DMS53 treated with DMSO at 0.1 percent for 48 hours (cell line): Measurements from ENCODE around the gene SLC7A9.

Source experiments
- DNase-seq: peaks from one replicate; lab custom pipeline; 2025; ENCODE audit not compliant: unreplicated experiment; lab: John Stamatoyannopoulos, UW

SLC7A9 gene

DNA sequence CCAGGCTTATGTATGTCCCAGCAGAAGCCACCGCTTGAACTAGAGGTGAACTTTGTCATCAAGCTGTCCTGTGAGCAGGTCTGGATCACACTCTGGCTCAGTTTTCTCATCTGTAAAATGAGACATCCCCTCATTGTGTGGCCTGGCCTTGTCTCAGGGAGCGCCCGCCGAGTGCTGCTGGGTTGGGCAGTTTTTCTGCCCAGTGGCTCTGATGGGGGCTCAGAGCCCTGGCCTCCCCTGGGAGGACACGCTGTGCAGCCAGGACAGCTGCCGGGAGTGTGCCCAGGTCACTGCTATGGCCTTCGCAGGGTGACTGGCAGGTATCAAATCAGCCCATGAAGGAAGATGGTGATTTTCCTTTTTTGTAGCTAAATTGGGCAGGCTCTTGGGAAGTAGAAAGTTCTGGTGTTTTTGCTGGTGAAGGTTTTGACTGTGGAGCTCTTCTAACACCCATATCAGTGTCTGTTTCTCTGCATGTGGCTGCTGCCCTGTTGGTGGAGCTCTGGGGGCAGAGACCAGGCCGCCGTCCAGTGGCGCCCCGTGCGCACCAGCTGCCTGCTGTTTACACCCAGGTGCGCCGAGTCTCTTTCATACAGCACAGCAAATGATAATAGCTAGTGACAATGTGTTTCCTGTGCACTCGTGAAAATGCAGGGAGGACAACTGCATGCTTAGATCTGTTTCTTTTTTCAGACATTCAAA lies 40.8 kb downstream of the SLC7A9 start:
- DNase-seq = no peak

DNA sequence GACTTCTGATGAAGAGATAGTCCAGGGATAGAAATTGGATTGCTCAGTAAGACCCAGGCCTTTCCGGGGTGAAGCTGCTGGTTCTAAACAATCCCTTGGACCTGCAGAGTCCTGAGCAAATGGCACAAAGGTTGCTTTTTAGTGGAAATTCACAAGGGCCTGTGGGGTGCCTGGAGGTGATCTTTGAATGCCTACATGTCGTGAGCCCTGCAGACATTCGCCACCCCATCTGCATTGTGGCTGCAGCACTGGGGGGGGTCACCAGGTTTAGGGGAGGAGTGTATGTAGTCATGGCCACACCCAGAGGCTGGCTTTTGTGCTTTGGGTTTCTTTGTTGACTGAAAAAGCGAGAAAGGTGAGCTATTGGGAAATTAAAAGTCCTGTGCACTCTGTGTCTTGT lies 41.4 kb downstream of the SLC7A9 start:
- no peak for DNase-seq

DNA sequence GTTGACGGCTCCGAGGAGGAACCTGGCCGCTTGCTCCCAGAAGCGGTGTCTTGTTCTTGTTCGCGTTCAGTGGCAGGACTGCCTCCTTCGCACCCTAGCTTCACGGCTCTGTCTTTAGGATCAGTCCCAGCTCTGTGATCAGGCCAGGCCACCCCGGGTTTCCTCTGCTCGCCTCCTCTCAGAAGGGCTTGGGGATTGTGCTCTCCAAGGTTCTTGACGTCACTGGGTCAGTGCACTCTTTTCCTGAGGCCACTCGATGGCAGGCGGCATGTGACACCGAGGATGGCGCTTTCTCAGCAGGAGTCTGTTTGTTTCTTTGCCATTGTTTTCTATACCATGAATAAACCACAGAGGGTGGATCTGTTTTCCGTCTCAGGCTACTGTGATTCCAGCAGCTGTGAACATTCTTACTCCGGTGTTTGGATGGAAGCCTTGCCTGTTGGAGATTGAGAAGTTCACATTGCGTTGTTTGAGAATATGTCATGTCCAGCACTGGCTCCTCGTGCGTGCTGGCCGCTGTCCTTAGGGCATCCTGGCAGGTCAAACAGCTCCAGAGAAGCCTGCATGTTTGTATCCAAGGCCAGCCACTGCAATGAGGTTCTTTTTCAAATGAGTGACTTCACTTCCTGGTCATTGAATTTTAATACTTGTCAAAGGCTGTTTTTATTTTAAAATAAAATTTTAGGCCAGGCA lies 44.5 kb downstream of the SLC7A9 start:
- peak; percentile 13 for DNase-seq

DNA sequence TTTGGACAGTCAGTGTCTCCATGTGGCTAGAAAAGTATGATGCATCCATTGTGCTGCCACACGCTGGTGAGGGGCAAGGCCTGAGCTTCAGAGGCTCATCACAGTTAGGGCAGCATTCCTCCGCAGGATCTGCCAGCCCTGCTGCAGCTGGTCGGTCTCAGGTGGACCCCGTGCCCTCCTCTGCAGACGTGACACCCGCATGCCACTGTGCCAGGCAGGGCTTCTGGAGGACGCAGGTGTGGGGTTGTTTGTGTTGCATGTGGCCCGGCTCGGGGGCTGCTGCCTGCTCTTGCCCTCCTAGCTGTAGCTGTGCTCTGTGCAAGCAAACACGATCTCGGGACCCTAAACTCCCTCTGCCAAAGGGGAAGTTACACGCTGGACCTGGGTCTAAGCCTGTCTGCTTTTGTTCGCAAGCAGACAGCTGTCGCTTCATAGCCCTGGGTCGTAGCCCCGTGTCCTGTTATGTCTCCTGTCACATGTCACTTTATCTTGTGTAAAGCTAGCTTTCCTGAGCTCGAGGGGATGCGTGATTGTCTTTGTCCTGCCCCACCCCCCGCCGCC lies 45.3 kb downstream of the SLC7A9 start:
- DNase-seq = peak; percentile 7

DNA sequence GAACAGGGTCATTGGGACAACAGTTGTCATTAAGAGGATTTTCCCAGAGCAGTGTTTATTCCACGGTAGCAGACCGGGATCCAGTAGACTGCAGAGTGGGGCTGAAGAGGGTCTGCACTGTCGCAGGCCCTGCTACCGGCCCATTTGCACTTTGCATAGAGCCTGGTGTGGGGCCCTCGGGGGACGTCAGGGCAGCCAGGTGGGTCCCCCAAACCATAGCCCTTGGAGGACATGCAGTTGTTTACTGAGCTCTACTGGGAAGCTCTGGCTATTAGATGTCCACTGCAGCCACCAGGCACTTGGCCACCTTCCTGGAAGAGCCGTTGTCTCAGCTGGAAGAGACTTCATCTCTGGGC lies 45.8 kb downstream of the SLC7A9 start:
- no peak for DNase-seq

- DNase-seq = no peak
Measured at GRCh38 chr19:32822916-32823746, 46.4 kb downstream of the SLC7A9 start.

DNA sequence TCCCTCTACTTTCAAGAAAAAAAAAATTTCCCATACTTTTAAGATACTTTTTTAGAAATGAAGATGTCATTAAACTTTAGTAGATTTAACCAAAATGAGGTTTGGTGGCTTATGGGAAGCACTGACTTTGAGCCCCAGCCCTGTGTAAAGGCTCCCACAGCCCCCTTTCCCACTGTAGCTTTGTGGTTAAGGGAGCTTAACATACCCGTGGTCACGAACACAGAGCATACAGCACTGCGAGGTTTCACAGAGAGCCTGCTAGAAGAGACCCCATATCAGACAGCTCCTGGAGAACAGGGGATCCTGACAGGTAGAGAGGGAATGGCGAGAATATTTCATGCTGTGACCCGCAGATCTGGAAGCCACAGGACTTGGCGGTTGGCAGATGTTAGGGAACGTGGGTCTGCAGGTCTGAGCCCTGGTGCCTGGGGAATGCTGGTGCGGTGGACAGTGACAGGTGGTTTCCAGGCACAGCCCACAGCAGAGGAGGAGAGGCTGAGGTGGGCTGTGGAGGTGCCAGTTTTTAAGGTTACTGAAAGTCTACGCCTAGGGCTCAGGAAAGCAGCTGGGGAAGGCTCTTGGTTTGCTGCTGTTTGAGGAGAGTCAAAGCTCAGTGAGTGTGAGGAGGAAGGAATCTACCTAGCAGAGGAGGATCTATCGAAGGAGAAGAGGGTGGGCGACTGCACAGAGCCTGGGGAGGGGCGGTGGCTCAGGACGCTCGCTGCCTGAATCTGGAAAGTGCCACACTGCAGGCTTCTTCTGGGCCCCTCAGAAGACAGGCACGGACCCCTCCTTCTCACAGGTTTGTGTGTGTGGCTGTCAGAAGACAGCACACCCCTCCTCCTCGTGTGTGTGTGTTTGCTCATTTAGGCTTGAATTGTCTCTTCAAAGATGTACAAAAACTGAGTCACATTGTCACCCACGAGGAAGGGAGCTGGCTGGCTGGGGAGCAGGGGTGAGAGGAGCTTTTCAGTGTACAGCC lies 49.9 kb downstream of the SLC7A9 start:
- DNase-seq = no peak

- DNase-seq = peak; percentile 13
Measured at GRCh38 chr19:32818536-32818935, 51.0 kb downstream of the SLC7A9 start.

DNA sequence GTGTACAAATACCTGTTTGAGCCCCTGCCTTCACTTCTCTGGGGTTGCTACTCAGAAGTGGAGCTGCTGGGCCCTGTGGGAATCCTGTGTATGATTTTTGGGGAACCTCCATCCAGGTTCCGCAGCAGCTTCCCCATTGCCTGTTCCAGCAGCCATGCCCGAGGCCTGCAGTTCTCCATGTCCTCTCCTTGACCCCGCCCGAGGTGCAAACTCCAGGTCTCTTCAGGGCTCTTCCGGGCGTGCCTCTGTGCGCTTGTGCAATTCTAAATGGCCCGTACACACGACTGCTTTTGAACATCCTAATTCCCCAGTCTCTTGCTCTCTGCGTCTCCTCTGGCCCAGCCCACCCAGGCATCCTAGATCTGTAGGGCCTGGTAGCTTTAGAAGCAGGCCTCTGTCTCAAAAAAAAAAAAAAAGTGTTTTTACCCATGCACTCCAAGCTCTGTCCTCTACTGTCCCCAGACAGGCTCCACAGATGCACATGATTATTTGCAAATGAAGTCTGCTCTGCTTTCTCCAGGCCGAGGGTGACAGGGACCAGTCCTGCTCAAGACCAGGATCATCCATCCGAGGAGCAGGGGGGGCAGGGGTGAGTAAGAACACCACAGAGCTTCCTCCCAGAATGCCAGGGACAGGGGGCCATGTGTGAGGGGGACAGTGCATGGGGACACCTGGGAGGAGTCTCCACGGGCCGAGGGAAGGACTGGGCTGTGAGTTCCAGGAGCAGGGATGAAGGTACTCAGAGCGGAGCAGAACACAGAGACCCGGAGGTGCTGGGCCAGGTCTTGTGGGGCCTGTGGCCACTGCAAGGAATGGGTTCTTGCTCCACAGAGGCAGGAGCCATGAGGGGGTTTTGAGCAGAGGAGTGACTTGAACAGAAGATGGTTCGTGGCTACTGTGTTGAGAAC lies 51.7 kb downstream of the SLC7A9 start:
- DNase-seq = peak; percentile 89

GRCh38 chr19:32816555-32817099 lies 52.9 kb downstream of the SLC7A9 start:
- DNase-seq = peak; percentile 86

DNA sequence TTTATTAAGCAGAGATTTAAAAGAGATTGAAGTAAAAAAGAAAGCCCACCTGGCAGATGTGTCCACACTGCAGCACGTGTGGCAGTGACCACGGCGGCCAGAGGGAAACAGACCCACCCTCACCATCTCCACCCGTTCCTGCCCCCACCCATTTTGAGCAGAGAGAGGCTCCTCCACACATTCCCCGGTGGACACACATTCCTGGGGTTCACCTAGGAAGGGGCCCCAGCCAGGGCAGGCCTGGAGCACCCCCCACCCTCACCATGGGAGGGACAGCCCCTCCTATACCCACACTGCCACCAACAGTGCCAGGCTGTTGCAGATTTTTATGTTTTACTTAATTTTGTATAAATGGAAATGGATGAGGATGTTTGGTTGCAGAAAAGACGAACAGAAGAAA lies 54.9 kb downstream of the SLC7A9 start:
- no peak for DNase-seq

DNA sequence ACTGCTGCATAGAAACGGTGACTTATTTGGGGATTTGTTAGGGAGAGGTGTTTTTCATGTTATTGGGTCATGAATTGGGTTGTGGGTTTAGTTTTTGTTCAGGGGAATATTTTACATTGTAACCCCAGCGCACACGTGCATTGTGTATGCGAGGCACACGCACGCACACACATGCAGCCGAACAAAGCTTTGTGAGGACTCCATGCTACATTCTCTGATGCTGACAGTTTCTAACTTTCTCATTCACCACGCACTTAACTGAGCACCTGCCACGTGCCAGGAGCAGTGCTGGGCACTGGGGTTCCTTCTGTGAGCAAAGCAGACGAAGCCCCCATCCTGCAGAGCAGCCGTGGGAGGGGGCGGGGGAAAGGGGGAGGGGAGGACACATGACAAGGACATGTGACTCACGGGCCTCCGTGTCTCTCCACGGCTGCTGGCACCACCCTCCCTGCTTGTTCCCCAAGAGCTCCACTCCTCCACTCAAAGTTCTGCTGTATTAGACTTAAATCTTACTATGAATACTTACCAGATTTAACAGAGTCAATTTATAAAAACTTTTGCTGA lies 55.6 kb downstream of the SLC7A9 start:
- no peak for DNase-seq

GRCh38 chr19:32812571-32812970 lies 57.0 kb downstream of the SLC7A9 start:
- DNase-seq = no peak

DNA sequence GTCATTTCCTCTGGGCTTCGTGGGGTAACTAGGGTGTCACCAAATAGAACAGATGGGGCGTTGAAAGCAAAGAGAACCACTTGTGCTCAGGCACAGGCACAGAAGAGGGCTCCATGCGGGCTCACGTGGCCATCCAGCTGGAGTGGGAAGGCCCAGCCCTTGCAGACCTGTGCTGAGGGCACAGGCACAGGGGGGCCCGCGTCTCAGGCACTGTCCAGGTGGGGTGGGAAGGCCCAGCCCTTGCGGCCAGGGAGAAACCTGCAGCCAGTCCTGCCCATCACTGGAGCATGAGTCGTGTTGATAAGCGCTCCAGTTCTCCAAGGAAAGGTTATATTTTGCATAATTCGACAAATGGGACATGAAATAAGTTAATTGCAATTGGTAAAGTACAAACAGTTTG lies 57.5 kb downstream of the SLC7A9 start:
- DNase-seq = no peak

GRCh38 chr19:32811151-32811550 lies 58.4 kb downstream of the SLC7A9 start:
- no peak for DNase-seq

DNA sequence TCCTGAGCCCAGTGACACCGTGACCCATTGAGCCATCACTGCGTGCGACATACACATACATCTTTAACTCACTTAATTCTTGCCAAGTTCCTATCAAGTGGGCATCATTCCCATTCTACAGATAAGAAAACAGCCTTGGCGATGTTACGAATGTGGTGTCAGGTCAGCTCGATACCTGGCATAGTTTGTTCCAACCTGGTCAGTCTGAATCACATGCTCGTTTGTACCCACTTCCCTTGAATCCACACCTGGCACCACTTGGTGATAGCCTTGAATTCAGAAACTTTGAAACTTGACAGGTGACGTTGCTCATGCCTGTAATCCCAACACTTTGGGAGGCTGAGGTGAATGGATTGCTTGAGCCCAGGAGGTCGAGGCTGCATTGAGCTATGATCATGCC lies 59.1 kb downstream of the SLC7A9 start:
- DNase-seq = no peak

GRCh38 chr19:32809754-32810153 lies 59.8 kb downstream of the SLC7A9 start:
- no peak for DNase-seq

DNA sequence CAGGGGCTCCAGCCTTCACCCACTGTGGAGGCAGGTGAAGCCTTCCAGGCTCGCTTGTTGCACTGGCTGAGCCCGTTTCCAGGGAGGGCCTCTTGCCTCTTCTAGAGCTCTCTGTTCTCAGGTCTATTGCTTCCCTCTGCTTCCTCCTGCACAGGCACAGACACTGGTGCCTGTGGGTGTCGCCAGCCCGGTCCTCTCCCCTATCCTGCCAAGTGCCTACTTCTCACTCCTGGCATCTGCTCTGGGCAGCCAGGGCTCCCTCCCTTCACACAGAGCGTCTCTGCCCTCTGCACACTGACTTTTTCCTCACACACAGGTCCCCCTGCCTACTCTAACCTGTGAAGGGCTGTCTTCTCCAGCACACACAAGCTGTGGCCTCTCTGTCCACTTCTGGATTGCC lies 60.3 kb downstream of the SLC7A9 start:
- DNase-seq = peak; percentile 88

DNA sequence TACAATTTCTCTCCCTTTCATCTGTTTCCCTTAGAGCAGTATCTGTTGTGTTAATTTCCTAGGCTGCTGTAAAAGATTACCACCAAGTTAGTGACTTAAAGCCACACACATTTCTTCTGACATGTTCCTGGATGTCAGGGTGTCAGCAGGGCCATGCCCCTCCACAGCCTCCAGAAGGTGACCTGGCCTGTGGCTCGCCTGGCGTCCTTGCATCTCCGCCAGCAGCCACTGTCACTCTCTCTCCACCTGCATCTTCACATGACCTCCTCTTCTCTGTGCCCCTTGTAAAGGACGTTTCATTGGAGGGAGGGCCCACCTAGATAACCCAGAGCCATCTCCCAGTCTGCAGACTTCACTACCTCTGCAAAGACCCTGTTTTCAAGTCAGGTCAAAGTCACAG lies 61.3 kb downstream of the SLC7A9 start:
- DNase-seq = no peak
